Fibroblast of upper back skin (primary cell): ENCODE measurements around the gene KLK13.

Experiments
- DNase-seq: peaks from one replicate; pipeline ENCODE4 v3.0.0-alpha.2; 2013

Gene KLK13

DNA sequence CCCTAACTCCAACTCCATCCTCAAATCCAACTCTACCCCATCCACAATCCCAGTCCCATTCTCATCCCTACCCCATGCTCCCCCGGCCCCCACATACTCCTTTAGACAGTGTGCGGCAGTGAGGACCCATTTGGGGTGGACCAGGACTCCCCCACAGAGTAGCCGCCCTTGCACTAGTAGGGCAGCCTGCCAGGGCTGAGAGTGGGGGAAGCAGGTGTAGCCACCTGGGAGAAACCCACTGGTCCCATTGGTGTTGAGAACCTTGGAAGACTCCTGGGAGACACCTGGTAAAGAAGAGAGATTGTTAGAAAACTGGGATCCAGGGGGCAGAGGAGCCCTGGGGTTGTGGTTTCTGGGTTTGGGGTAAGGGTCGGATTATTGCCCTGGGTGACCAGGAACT, 4.6 kb downstream of the KLK13 start:
- DNase-seq: no peak

DNA sequence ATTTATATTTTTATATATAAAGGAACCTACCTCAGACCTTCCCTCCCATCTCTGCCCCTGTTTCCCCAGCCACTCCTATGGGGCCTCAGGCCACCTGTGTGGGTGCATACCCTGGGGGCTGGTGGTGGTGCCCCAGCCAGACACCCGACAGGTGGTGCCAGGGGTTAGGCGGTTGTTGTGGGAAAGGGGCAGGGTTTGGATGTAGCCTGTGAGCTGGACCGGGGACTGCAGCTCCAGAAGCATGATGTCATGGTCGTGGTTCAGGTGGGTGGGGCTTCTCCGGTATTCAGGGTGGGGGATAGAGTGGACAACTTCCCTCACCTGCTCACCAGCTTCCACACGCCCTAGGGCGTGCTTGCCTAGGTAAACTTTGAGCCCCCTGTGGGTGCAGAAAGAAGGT, 5.2 kb downstream of the KLK13 start:
- no peak for DNase-seq

- DNase-seq: no peak
Observed at GRCh38 chr19:51055866-51056265, 9.0 kb downstream of the KLK13 start.

DNA sequence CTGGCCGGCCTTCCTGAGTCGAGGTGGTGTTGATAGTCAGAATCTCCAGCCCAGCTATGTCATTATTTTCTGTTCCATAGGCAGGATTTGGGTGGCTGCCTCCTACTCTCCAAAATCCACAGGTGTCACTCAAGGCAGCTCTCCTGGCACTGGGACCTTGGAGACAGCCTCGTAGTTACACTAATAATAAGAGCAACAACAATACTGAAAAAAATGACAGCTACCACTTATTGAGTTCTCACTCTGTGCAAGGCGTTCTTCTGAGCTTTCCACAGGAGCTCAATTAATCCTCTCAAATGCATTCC, 17.9 kb downstream of the KLK13 start:
- DNase-seq: no peak

DNA sequence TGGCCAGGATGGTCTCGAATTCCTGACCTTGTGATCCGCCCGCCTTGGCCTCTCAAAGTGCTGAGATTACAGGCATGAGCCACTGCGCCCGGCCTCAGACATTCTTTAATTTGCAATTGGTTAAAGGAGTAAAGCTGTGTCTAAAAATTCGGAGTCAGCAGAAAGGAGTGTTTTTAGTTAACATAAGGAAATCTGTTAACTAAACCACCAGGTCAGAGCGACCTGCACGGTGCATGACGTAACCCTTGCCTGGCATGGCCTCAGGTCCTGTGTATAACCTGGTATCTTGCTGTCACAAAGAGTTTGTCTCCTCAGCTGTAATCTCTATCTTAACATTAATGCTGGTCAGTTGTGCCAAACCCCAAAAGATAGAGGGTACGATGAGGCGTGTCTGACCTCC, 20.6 kb downstream of the KLK13 start:
- no peak for DNase-seq

- no peak for DNase-seq
Observed at GRCh38 chr19:51043497-51043896, 21.4 kb downstream of the KLK13 start.

- DNase-seq: no peak
Observed at GRCh38 chr19:51040151-51040550, 24.7 kb downstream of the KLK13 start.

DNA sequence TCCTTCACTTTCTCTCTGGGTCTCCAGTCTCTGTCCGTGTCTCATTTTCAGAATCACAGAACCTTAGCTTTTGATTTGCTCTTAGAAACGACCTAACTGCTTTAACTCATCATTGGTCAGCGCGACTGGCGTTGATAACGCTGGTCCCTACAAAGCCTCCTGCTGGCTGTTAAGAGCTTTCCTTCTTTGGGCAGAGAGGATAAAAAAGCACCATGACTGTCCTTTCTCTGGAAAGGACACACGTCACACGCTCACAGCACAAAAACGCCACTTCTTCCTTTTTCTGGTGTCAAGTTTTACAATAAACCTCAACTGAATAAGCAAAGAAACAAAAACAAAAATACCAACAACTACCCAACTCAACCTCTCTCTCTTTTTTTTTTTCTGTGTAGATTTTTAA, 28.4 kb downstream of the KLK13 start:
- no peak for DNase-seq

DNA sequence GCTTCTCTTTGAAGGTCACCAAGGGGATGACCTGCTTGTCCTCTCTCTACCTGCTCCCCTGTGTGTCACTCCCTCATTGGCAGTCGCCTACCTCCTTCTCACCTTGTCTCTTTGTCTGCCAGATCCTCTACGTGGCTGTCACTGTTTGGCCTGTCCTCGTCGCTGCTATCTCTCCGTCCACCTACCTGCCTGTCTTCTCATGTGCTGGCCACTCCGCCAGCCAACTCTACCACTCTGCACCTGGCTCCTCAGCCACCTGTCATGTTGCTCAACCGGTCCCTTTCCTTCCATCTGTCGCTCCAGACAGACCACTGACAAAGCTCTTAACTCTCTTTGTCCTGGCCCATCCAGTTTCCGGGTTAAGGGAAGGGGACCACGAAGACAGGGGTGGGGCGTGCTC, 30.2 kb downstream of the KLK13 start, which contains the start of gene KLK12:
TSS of gene KLK12 (minus strand) at position 299 of the 400 bp plus-strand sequence. CDS start 381 bp downstream, outside the sequence.
- no peak for DNase-seq

DNA sequence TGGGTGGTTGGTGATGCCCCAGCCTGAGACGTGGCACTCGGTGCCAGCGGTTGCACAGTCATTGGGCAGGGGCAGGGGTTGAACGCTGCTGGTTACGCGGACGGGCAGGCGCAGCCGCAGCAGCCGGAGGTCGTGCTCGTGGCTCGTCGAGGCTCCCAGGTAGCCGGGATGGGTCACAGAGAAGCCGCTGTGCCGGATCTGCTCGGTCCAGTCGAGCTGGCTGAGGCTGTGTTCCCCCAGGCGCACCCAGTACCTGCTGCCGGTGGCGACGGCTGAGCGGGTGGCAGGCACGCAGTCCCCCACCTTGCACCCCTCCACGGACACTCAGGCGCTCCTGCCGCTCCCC, 33.0 kb downstream of the KLK13 start:
- DNase-seq: no peak

GRCh38 chr19:51031220-51031879, 33.5 kb downstream of the KLK13 start:
- no peak for DNase-seq

- DNase-seq: no peak
Observed at GRCh38 chr19:51030631-51031030, 34.3 kb downstream of the KLK13 start.

GRCh38 chr19:51029718-51030117, 35.2 kb downstream of the KLK13 start:
- DNase-seq: no peak

- no peak for DNase-seq
Observed at GRCh38 chr19:51027873-51028272, 37.0 kb downstream of the KLK13 start.

DNA sequence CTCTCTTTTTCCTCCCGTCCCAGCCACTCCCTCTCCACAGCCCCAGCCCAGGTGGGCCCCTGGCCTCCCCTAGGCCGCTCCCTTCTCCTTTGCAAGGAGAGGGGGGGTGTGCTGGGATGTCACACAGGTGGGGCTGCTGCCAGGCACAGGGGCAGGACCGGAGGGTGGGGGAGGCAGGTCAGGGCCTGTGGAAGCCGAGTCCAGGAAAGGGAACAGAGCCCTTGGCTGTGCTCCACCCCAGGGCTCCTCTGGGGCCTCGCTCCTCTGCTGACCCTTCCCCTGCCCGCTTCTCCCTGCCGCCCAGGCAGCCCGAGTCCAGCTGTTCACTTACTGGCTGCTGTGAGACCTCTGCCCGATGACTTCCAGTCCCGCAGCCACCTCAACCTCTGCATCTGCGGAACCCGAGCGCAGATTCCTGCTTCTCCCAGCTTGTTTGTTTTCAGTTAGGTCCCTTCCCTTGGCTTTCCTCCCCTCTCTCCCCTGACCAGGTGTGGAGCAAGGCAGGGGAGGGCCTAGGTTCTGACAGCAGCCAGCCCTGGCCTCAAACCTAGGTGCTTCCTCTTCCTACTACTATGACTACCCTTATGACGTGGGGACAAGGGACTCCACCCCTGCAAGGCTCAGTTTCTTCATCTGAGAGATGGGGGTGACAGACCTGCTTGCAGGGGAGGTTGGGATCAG, 37.6 kb downstream of the KLK13 start:
- DNase-seq: no peak

GRCh38 chr19:51026554-51026831, 38.4 kb downstream of the KLK13 start, which contains the start of gene KLK11:
TSS of gene KLK11 (minus strand) at chr19:51026616. CDS start at chr19:51025631, 985 bp downstream.
- DNase-seq: no peak

- no peak for DNase-seq
Observed at GRCh38 chr19:51025809-51026553, 38.9 kb downstream of the KLK13 start.

GRCh38 chr19:51025401-51025800, 39.5 kb downstream of the KLK13 start:
- no peak for DNase-seq

GRCh38 chr19:51024924-51025323, 40.0 kb downstream of the KLK13 start:
- no peak for DNase-seq

DNA sequence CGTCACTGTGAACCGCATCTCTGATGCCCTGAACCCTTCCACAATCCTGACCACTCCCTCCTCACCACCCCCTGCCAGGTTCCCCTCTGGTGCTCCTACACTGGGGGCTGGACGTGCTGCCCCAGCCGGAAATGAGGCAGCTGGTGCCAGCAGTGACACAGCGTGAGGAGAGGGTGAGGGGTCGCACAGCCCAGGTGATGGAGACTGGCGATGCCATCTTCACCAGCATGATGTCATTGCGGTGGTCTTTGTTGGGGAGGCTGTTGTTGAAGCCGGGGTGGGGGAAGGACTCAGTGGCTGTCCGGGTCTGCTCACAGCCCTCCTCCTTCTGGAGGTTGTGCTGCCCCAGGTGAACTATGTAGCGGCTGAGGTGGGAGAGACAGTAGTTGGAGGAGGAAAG, 40.9 kb downstream of the KLK13 start:
- DNase-seq: no peak

DNA sequence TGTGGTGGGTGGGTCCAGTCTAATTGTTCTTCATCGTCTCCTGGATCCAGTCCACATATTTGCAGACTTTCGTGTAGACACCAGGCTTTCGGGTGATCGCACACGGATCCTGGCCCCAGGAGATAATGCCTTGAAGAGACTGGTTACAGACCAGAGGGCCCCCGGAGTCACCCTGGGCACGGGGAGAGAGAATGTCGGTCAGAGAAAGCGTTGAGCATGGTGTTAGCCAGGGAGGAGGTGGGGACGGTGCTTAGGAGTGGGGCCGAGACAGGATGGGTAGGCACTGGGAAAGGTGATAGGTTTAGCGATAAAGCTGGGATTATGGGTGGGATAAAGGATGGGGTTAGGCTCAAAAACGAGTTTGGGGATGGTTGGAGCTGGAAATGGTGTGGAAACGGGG, 42.4 kb downstream of the KLK13 start:
- no peak for DNase-seq

GRCh38 chr19:51020988-51021651, 43.8 kb downstream of the KLK13 start:
- DNase-seq: peak; percentile 37

GRCh38 chr19:51019544-51019925, 45.4 kb downstream of the KLK13 start, which contains the start of gene KLK10:
TSS of gene KLK10 (minus strand) at chr19:51019709. CDS start at chr19:51019130, 579 bp downstream.
- DNase-seq: no peak
